HL-60/S4 treated with retinoic acid at 250 ng/mL for 4 days and 3 days (cell line): ENCODE results near the gene PTPA.

ENCODE experiments used
- in situ Hi-C: fragments of 300-500 bp; cut with MboI; formaldehyde crosslinking; loops from 2 replicates; pipeline ENCODE4 v1.7.0; 2022; ENCODE audit warnings: low sequenced_read_pairs

Gene PTPA

GRCh38 chr9:129081388-129081904 lies 29.8 kb upstream of the PTPA start:
- in situ Hi-C loops, result no loop called here

GRCh38 chr9:129084087-129084486 lies 27.1 kb upstream of the PTPA start:
- in situ Hi-C loops, result no loop called here

GRCh38 chr9:129089246-129089645 lies 22.0 kb upstream of the PTPA start:
- in situ Hi-C loops, result no loop called here

GRCh38 chr9:129093602-129094386 lies 17.4 kb upstream of the PTPA start:
- in situ Hi-C loops, result no loop called here

GRCh38 chr9:129094387-129095169 lies 16.6 kb upstream of the PTPA start:
- in situ Hi-C loops, result no loop called here

- in situ Hi-C loops, result no loop called here
Observed at GRCh38 chr9:129095170-129095667, 16.0 kb upstream of the PTPA start.

GRCh38 chr9:129095908-129096307 lies 15.3 kb upstream of the PTPA start:
- in situ Hi-C loops, result no loop called here

- in situ Hi-C loops, result no loop called here
Observed at GRCh38 chr9:129097671-129098306, 13.4 kb upstream of the PTPA start.

GRCh38 chr9:129098328-129098727 lies 12.9 kb upstream of the PTPA start:
- in situ Hi-C loops, result no loop called here

GRCh38 chr9:129100383-129101169 lies 10.6 kb upstream of the PTPA start:
- in situ Hi-C loops, result no loop called here

- in situ Hi-C loops, result no loop called here
Observed at GRCh38 chr9:129101279-129101678, 9.9 kb upstream of the PTPA start.

GRCh38 chr9:129102095-129102525 lies 9.1 kb upstream of the PTPA start:
- in situ Hi-C loops, result no loop called here

GRCh38 chr9:129102791-129103594 lies 8.2 kb upstream of the PTPA start:
- in situ Hi-C loops, result no loop called here

- in situ Hi-C loops, result no loop called here
Observed at GRCh38 chr9:129103595-129103965, 7.6 kb upstream of the PTPA start.

GRCh38 chr9:129104051-129104450 lies 7.2 kb upstream of the PTPA start:
- in situ Hi-C loops, result no loop called here

GRCh38 chr9:129105857-129106694 lies 5.1 kb upstream of the PTPA start:
- in situ Hi-C loops, result no loop called here

- in situ Hi-C loops, result no loop called here
Observed at GRCh38 chr9:129107651-129108050, 3.6 kb upstream of the PTPA start.

- in situ Hi-C loops, result no loop called here
Observed at GRCh38 chr9:129108083-129108804, 3.0 kb upstream of the PTPA start.
